T-cell (primary cell): ENCODE data around the gene FNIP2. TPM values are rescaled to one million over a fixed set of nuclear protein-coding genes. Genes with fewer than 3 reads are reported as not detected.
A peak's percentile ranks its signal among the peaks of the same experiment; 100 is the strongest.

Source experiments
- ATAC-seq, 4 experiments: fragments of 200-7000 bp in 3 of 4; fragments of 150-1000 bp in 1 of 4; cut with Tn5 transposase; replicated peaks in 1 of 4; 1 replicate in 3 of 4; 2 replicates in 1 of 4; pipeline ENCODE4 v1.10.0; 2021; ENCODE audit warnings: moderate library complexity in 3 of 4, mild to moderate bottlenecking in 2 of 4, moderate number of reproducible peaks in 1 of 4
- CTCF ChIA-PET, 2 donors: fragments of 300-600 bp; sonication (Branson Sonifier 250); formaldehyde crosslinking; loops; one replicate each; lab custom pipeline; 2022; ENCODE audit warnings: antibody characterized with exemption in 2 of 2; lab: Charles Lee
- POLR2A ChIA-PET, 2 donors: fragments of 300-600 bp; sonication (Branson Sonifier 250); formaldehyde crosslinking; loops; one replicate each; lab custom pipeline; 2022; ENCODE audit warnings: antibody characterized with exemption in 2 of 2; lab: Charles Lee
- DNase-seq, 35 experiments: peaks; one replicate each; pipeline versions ENCODE4 v3.0.0 to v3.0.0-alpha.2; 2013 to 2023
- H3K27ac ChIP-seq: one replicate; pipeline ENCODE4 v1.5.1; 2013; ENCODE audit warnings: low read length
- H3K27me3 ChIP-seq, 2 experiments: replicated peaks in 1 of 2; 1 replicate in 1 of 2; 2 replicates in 1 of 2; pipeline versions ENCODE4 v1.6.1 to v1.7.0; 2013; ENCODE audit warnings: low read length in 1 of 2, mixed read lengths in 1 of 2; ENCODE audit not compliant: control insufficient read depth in 2 of 2, insufficient read depth in 2 of 2; ENCODE audit errors: extremely low read depth in 1 of 2
- H3K36me3 ChIP-seq, 2 donors: 1 replicate in 1 of 2; 2 replicates in 1 of 2; pipeline versions ENCODE4 v1.6.1 to v1.7.0; 2013; ENCODE audit warnings: low read length in 1 of 2; ENCODE audit not compliant: control insufficient read depth in 2 of 2, insufficient read depth in 1 of 2; ENCODE audit errors: extremely low read depth in 1 of 2
- H3K4me1 ChIP-seq, 2 experiments: 1 replicate in 1 of 2; 2 replicates in 1 of 2; pipeline versions ENCODE4 v1.6.1 to v1.7.0; 2013; ENCODE audit warnings: low read length in 2 of 2, mixed read lengths in 1 of 2; ENCODE audit not compliant: insufficient read depth in 2 of 2, control insufficient read depth in 1 of 2; ENCODE audit errors: extremely low read depth in 1 of 2
- H3K4me3 ChIP-seq, 2 donors: 1 replicate in 1 of 2; 2 replicates in 1 of 2; pipeline versions ENCODE4 v1.5.1 to v1.7.0; 2013; ENCODE audit warnings: mild to moderate bottlenecking in 2 of 2, low read length in 1 of 2, moderate library complexity in 1 of 2; ENCODE audit not compliant: control insufficient read depth in 1 of 2; ENCODE audit errors: extremely low read depth in 1 of 2
- H3K9me3 ChIP-seq: 2 replicates; pipeline ENCODE4 v1.7.0; 2013
- H3K27ac Mint-ChIP-seq, 2 donors: one replicate each; pipeline ENCODE4 v1.8.0; 2020 to 2021; ENCODE audit warnings: mild to moderate bottlenecking in 2 of 2, mixed read lengths in 2 of 2
- H3K27me3 Mint-ChIP-seq, 2 donors: one replicate each; pipeline ENCODE4 v1.8.0; 2021 to 2022; ENCODE audit warnings: mixed read lengths in 2 of 2
- H3K36me3 Mint-ChIP-seq: one replicate; pipeline ENCODE4 v1.8.0; 2021; ENCODE audit warnings: mixed read lengths
- H3K4me1 Mint-ChIP-seq, 3 donors: one replicate each; pipeline ENCODE4 v1.8.0; 2020 to 2022; ENCODE audit warnings: mixed read lengths in 3 of 3, mild to moderate bottlenecking in 1 of 3
- H3K4me3 Mint-ChIP-seq, 3 donors: one replicate each; pipeline ENCODE4 v1.8.0; 2020 to 2022; ENCODE audit warnings: mild to moderate bottlenecking in 3 of 3, mixed read lengths in 3 of 3, moderate library complexity in 3 of 3
- H3K9me3 Mint-ChIP-seq, 3 donors: one replicate each; pipeline ENCODE4 v1.8.0; 2020 to 2022; ENCODE audit warnings: mixed read lengths in 3 of 3
- WGBS: methylation state at CpG from one replicate; pipeline ENCODE4 v1.1.5; 2013; ENCODE audit warnings: missing lambda C conversion rate; ENCODE audit not compliant: insufficient coverage; 5-methylcytosine and 5-hydroxymethylcytosine counted together
- total RNA-seq, 35 experiments: library from RNA in 6 of 35; stranded (reverse) in 6 of 35; fragments of 120-200 nt in 1 of 35; gene quantifications; one replicate each; pipeline versions ENCODE4 v1.2.1 to v1.2.4 and lab custom pipeline; 2013 to 2026

The FNIP2 gene
- total RNA-seq, 5 donors from 2014 or later (not counting 1 experiment from before 2014, with no cell fraction given), result 6.7 to 11.1 (median 10.7) TPM

GRCh38 chr4:158850800-158851644 lies 82.2 kb downstream of the FNIP2 start:
- Histone ChIP-seq H3K27ac (no peak overlapping the region), H3K4me1 (peaks cover 0 to 5% of the 10 kb centered on the region in 2 experiments), H3K4me3 (no peak overlapping the region), H3K9me3 (no peaks in the 10 kb centered on the region), H3K36me3 (peaks cover 0 to 8% of the 10 kb centered on the region in 2 donors), H3K27me3 (no peaks in the 10 kb centered on the region)
- Mint-ChIP-seq H3K27me3 (no peaks in the 10 kb centered on the region), H3K4me3 (no peak overlapping the region), H3K4me1 (peaks cover 6 to 8% (median 7%) of the 10 kb centered on the region in 3 donors), H3K9me3 (no peaks in the 10 kb centered on the region), H3K36me3 (peaks cover 16% of the 10 kb centered on the region), H3K27ac (peak overlapping the region in 1 of 2 donors; percentile 70)
- no CpG with 5 or more reads among the region's 7 CpGs for WGBS
- POLR2A ChIA-PET, result no interaction called here
- ATAC-seq, result peak in 2 of 4 experiments; percentile 30 to 32
- DNase-seq, result peak in 1 of 35 experiments; percentile 58
- CTCF ChIA-PET, result interaction anchor here (0.6 to 3.4 kb wide), 17 partner anchors 8 to 352 kb away, joined by 3 to 17 read pairs (median 4); partner anchors contain the start of gene PPID (in 1 of the 2)

- ChIA-PET POLR2A (no interaction called here), CTCF (interaction anchor here (1.1 to 1.3 kb wide), 2 partner anchors 13 to 14 kb away, joined by 3 to 5 read pairs; no protein-coding TSS in a partner anchor)
- 93% methylated on average over 6 of the region's 6 CpGs for WGBS
- Mint-ChIP-seq H3K27me3 (no peaks in the 10 kb centered on the region), H3K4me1 (peaks cover 6 to 8% (median 7%) of the 10 kb centered on the region in 3 donors), H3K9me3 (no peaks in the 10 kb centered on the region), H3K27ac (no peak overlapping the region), H3K4me3 (no peak overlapping the region), H3K36me3 (peaks cover 24% of the 10 kb centered on the region)
- Histone ChIP-seq H3K36me3 (peaks cover 0 to 10% of the 10 kb centered on the region in 2 donors), H3K4me3 (no peak overlapping the region), H3K27ac (no peak overlapping the region), H3K9me3 (no peaks in the 10 kb centered on the region), H3K27me3 (no peaks in the 10 kb centered on the region), H3K4me1 (peaks cover 0 to 5% of the 10 kb centered on the region in 2 experiments)
- ATAC-seq (no peak), DNase-seq (no peak)
Observed at GRCh38 chr4:158854236-158854635, 85.4 kb downstream of the FNIP2 start.

GRCh38 chr4:158856852-158857251 lies 88.0 kb downstream of the FNIP2 start:
- H3K27me3 Mint-ChIP-seq, result no peaks in the 10 kb centered on the region
- no peak overlapping the region for H3K4me3 Mint-ChIP-seq
- DNase-seq (peak in 1 of 35 experiments; percentile 52), ATAC-seq (peak in 2 of 4 experiments; percentile 35 to 55)
- Histone ChIP-seq H3K27me3 (no peaks in the 10 kb centered on the region), H3K4me1 (no peaks in the 10 kb centered on the region), H3K9me3 (no peaks in the 10 kb centered on the region), H3K27ac (no peak overlapping the region), H3K36me3 (peaks cover 7 to 14% of the 10 kb centered on the region in 2 donors), H3K4me3 (no peak overlapping the region)
- ChIA-PET POLR2A (no interaction called here), CTCF (interaction anchor here (0.6 to 2.2 kb wide), 13 partner anchors 124 to 349 kb away, joined by 3 to 12 read pairs (median 4); no protein-coding TSS in a partner anchor)
- no peaks in the 10 kb centered on the region for H3K9me3 Mint-ChIP-seq
- WGBS, result no CpG with 5 or more reads among the region's 2 CpGs
- peaks cover 40% of the 10 kb centered on the region for H3K36me3 Mint-ChIP-seq
- no peaks in the 10 kb centered on the region for H3K4me1 Mint-ChIP-seq
- no peak overlapping the region for H3K27ac Mint-ChIP-seq

GRCh38 chr4:158857951-158858350 lies 89.1 kb downstream of the FNIP2 start:
- H3K9me3 ChIP-seq, result no peaks in the 10 kb centered on the region
- no peak overlapping the region for H3K27ac ChIP-seq
- no peaks in the 10 kb centered on the region for H3K27me3 ChIP-seq
- Mint-ChIP-seq H3K36me3 (peaks cover 47% of the 10 kb centered on the region), H3K9me3 (no peaks in the 10 kb centered on the region), H3K4me3 (no peak overlapping the region), H3K27me3 (no peaks in the 10 kb centered on the region), H3K4me1 (no peaks in the 10 kb centered on the region), H3K27ac (no peak overlapping the region)
- peaks cover 12 to 23% of the 10 kb centered on the region in 2 donors for H3K36me3 ChIP-seq
- ChIA-PET POLR2A (interaction anchor here in 1 of 2 donors (0.7 kb wide), 1 partner anchor 304 kb away, joined by 4 read pairs; no protein-coding TSS in a partner anchor), CTCF (interaction anchor here (0.7 to 2.2 kb wide), 7 partner anchors 13 to 346 kb away, joined by 3 to 12 read pairs (median 3); partner anchors contain the start of gene FNIP2 (in 1 of the 2))
- DNase-seq (no peak), ATAC-seq (no peak)
- no peak overlapping the region for H3K4me3 ChIP-seq
- no peaks in the 10 kb centered on the region for H3K4me1 ChIP-seq
- whole genome bisulfite sequencing, result no CpG with 5 or more reads among the region's 1 CpG

GRCh38 chr4:158858410-158859199 lies 89.8 kb downstream of the FNIP2 start:
- Histone ChIP-seq H3K36me3 (peaks cover 17 to 29% of the 10 kb centered on the region in 2 donors), H3K4me1 (no peaks in the 10 kb centered on the region), H3K27ac (no peak overlapping the region), H3K4me3 (no peak overlapping the region), H3K27me3 (no peaks in the 10 kb centered on the region), H3K9me3 (no peaks in the 10 kb centered on the region)
- Mint-ChIP-seq H3K9me3 (no peaks in the 10 kb centered on the region), H3K27ac (no peak overlapping the region), H3K27me3 (no peaks in the 10 kb centered on the region), H3K4me1 (no peaks in the 10 kb centered on the region), H3K36me3 (peaks cover 51% of the 10 kb centered on the region), H3K4me3 (no peak overlapping the region)
- 100% methylated on average over 1 of the region's 6 CpGs for WGBS
- no peak for DNase-seq
- POLR2A ChIA-PET, result no interaction called here
- no peak for ATAC-seq
- CTCF ChIA-PET, result interaction anchor here (0.7 to 2.2 kb wide), 7 partner anchors 8 to 345 kb away, joined by 3 to 12 read pairs (median 3); partner anchors contain the start of gene FNIP2 (in 1 of the 2)

- Mint-ChIP-seq H3K9me3 (no peaks in the 10 kb centered on the region), H3K4me3 (no peak overlapping the region), H3K27ac (no peak overlapping the region), H3K27me3 (no peaks in the 10 kb centered on the region), H3K36me3 (peaks cover 49% of the 10 kb centered on the region), H3K4me1 (no peaks in the 10 kb centered on the region)
- WGBS, result 88% methylated on average over 1 of the region's 4 CpGs
- Histone ChIP-seq H3K36me3 (peaks cover 17 to 29% of the 10 kb centered on the region in 2 donors), H3K4me1 (no peaks in the 10 kb centered on the region), H3K27ac (no peak overlapping the region), H3K27me3 (no peaks in the 10 kb centered on the region), H3K4me3 (no peak overlapping the region), H3K9me3 (no peaks in the 10 kb centered on the region)
- POLR2A ChIA-PET, result no interaction called here
- CTCF ChIA-PET, result no interaction called here
- ATAC-seq (no peak), DNase-seq (no peak)
Observed at GRCh38 chr4:158859661-158860060, 90.8 kb downstream of the FNIP2 start.
